Hematopoietic multipotent progenitor cell treated with erythropoietin and hydrocortisone succinate and interleukin-3 and kit ligand, for 4 days (in vitro differentiated cells): ENCODE results near the gene LCN2.
"Not testable (repeated sequence)": the region's sequence is repeated elsewhere in the genome, so short reads cannot be mapped to it uniquely, and the experiment has no call there.

Source experiments
- DNase-seq: peaks from one replicate; pipeline ENCODE4 v3.0.0-alpha.2; 2015

The LCN2 gene

GRCh38 chr9:128149001-128149701, at the start of gene LCN2:
Gene LCN2 (plus strand): TSS chr9:128149453. CDS start chr9:128149526, 73 bp downstream.
- DNase-seq, result no peak

- DNase-seq, result no peak
These were observed 49.2 kb upstream of the LCN2 start for GRCh38 chr9:128099932-128100491.

- DNase-seq, result no peak
These were observed 48.7 kb upstream of the LCN2 start for GRCh38 chr9:128100581-128100980.

GRCh38 chr9:128101231-128101661, 48.0 kb upstream of the LCN2 start:
- DNase-seq, result no peak

GRCh38 chr9:128101690-128102089, 47.6 kb upstream of the LCN2 start:
- no peak for DNase-seq

- DNase-seq, result no peak
These were observed 47.1 kb upstream of the LCN2 start for GRCh38 chr9:128102196-128102595.

GRCh38 chr9:128102861-128103588, 46.2 kb upstream of the LCN2 start:
- DNase-seq, result no peak

- no peak for DNase-seq
These were observed 45.7 kb upstream of the LCN2 start for GRCh38 chr9:128103589-128103962.

- DNase-seq, result no peak
These were observed 45.1 kb upstream of the LCN2 start for GRCh38 chr9:128104171-128104618.

GRCh38 chr9:128105538-128106175, 43.6 kb upstream of the LCN2 start:
- no peak for DNase-seq

GRCh38 chr9:128106181-128106939, 42.9 kb upstream of the LCN2 start:
- no peak for DNase-seq

GRCh38 chr9:128106940-128107467, 42.2 kb upstream of the LCN2 start:
- no peak for DNase-seq

GRCh38 chr9:128107468-128108268, 41.6 kb upstream of the LCN2 start:
- DNase-seq, result no peak

- no peak for DNase-seq
These were observed 40.8 kb upstream of the LCN2 start for GRCh38 chr9:128108269-128109049.

- no peak for DNase-seq
These were observed 40.1 kb upstream of the LCN2 start for GRCh38 chr9:128109050-128109709.

GRCh38 chr9:128111726-128112125, 37.5 kb upstream of the LCN2 start:
- DNase-seq, result not testable (repeated sequence)

GRCh38 chr9:128113526-128114325, 35.5 kb upstream of the LCN2 start:
- no peak for DNase-seq

- DNase-seq, result no peak
These were observed 34.7 kb upstream of the LCN2 start for GRCh38 chr9:128114326-128115186.
